ENCODE measurements around the gene RPS21.

The RPS21 gene

DNA sequence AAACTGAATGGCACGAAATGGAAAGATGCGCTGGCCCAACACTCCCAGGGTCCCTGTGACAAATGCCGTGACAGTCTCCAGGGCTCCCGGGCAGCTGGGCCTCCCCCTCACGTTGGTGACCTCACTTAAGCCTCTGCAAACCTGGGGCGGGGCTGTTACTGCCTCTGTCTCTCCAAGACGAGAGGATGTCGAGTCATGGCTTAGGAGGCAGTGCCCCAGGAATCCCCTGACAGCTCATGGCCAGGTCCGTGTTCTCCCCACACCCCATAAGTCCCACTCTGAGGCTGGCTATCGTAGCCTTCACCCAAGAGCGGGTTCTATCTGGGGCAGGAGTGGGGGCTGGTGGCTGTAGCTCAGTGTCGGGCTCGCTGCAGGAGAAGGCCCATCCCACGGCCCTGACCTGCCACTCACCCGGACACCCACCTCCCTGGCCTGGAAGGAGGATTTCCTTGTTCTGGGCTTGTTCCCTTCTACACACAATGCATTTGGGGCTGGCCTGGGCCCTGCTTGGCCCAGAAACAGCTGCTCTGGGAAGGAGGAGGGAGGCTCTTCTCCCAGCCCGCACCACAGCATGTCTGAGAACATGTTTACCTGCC lies 5.6 kb upstream of the RPS21 start:
- no peak; the same call in 1 of the 2 replicates for TF ChIP-seq POLR2AphosphoS5 (IDR thresholded peaks at IDR 0.05; ENCODE audit: low read depth, low read length)
- no peak for TF ChIP-seq FOXP2 (optimal IDR thresholded peaks at IDR 0.05; ENCODE audit: borderline replicate concordance, extremely low read depth, extremely low read length, insufficient read depth)
- TF ChIP-seq, protein P1, sequence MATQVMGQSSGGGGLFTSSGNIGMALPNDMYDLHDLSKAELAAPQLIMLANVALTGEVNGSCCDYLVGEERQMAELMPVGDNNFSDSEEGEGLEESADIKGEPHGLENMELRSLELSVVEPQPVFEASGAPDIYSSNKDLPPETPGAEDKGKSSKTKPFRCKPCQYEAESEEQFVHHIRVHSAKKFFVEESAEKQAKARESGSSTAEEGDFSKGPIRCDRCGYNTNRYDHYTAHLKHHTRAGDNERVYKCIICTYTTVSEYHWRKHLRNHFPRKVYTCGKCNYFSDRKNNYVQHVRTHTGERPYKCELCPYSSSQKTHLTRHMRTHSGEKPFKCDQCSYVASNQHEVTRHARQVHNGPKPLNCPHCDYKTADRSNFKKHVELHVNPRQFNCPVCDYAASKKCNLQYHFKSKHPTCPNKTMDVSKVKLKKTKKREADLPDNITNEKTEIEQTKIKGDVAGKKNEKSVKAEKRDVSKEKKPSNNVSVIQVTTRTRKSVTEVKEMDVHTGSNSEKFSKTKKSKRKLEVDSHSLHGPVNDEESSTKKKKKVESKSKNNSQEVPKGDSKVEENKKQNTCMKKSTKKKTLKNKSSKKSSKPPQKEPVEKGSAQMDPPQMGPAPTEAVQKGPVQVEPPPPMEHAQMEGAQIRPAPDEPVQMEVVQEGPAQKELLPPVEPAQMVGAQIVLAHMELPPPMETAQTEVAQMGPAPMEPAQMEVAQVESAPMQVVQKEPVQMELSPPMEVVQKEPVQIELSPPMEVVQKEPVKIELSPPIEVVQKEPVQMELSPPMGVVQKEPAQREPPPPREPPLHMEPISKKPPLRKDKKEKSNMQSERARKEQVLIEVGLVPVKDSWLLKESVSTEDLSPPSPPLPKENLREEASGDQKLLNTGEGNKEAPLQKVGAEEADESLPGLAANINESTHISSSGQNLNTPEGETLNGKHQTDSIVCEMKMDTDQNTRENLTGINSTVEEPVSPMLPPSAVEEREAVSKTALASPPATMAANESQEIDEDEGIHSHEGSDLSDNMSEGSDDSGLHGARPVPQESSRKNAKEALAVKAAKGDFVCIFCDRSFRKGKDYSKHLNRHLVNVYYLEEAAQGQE (IDR thresholded peaks at IDR 0.05; ENCODE audit: insufficient read depth in 1 of 2, low read depth in 2 of 2, low read length in 2 of 2) = no peak
- TF ChIP-seq TAF1 (IDR thresholded peaks at IDR 0.05; ENCODE audit: borderline replicate concordance, insufficient read depth, low read length) = no peak
- TF ChIP-seq SIN3A (IDR thresholded peaks at IDR 0.05; ENCODE audit: borderline replicate concordance, insufficient read depth, low read length) = no peak

DNA sequence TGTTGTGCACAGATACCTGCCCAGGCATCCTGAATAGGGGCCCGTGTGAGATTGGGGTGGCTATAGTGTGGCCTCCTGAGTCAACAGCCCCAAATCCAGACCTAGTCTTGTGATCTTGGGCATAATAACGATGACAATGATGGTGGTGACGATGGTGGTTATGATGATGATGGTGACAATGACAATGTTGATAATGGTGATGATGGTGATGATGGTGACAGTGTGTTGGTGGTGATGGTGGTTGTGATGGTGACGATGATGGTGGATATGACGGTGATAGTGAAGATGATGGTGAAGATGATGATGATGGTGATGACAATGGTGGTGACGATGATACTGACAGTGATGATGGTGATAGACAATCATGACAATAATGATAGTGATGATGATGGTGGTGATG lies 5.1 kb upstream of the RPS21 start:
- TF ChIP-seq FOXP2 (optimal IDR thresholded peaks at IDR 0.05; ENCODE audit: borderline replicate concordance, extremely low read depth, extremely low read length, insufficient read depth) (no peak), TAF1 (IDR thresholded peaks at IDR 0.05; ENCODE audit: borderline replicate concordance, insufficient read depth, low read length) (no peak), SIN3A (IDR thresholded peaks at IDR 0.05; ENCODE audit: borderline replicate concordance, insufficient read depth, low read length) (no peak), POLR2AphosphoS5 (IDR thresholded peaks at IDR 0.05; ENCODE audit: low read depth, low read length) (no peak)
- TF ChIP-seq, protein P1 (IDR thresholded peaks at IDR 0.05; ENCODE audit: insufficient read depth in 1 of 2, low read depth in 2 of 2, low read length in 2 of 2) = no peak

DNA sequence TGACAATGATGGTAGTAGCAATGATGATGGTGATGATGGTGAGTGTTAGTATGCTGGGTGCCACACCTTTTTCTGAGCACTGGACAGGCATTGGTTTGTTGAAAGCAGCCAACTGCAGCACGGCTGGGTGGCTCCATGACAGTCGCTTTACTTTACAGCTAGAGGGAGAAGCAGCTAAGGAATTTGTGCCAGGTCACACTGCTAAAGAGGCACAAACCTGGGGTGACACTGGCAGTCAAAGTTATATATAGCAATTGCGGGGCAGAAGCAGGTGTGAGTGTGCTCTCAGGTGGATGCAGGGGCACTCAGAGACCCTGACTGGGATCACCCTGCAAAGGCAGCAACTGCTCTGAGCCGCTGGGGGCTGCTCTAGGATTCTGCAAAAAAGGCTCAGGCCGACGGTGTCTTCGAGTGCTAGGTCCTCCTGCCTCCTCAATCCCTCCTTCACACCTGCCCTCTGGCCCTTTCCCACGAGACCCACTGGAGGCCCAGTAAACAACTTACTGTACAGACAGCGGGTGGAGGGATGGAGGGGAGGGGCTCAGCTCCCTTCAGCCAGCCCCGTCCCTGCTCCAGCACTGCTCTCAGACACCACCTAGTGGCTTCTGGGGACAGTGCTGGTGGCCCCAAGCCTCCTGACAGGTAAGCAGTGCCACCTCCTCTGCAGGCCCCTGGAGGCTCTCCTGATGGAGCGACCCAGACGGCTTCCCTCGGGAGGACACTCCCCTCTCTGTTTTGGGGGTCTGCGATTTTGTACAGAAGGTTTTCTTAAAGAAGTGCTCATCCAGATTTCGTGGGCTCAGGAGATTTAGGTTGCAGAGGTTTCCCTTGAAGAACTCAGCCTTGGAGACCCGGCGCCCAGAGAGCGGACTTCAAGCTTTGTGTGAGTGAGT lies 4.4 kb upstream of the RPS21 start:
- TF ChIP-seq POLR2AphosphoS5 (IDR thresholded peaks at IDR 0.05; ENCODE audit: low read depth, low read length) = no peak; the same call in 1 of the 2 replicates
- TF ChIP-seq, protein P1 (IDR thresholded peaks at IDR 0.05; ENCODE audit: insufficient read depth in 1 of 2, low read depth in 2 of 2, low read length in 2 of 2) = 0 out of 4 replicates have a peak, but pooled peaks of 1 of the 2 experiments have one; percentile 20

DNA sequence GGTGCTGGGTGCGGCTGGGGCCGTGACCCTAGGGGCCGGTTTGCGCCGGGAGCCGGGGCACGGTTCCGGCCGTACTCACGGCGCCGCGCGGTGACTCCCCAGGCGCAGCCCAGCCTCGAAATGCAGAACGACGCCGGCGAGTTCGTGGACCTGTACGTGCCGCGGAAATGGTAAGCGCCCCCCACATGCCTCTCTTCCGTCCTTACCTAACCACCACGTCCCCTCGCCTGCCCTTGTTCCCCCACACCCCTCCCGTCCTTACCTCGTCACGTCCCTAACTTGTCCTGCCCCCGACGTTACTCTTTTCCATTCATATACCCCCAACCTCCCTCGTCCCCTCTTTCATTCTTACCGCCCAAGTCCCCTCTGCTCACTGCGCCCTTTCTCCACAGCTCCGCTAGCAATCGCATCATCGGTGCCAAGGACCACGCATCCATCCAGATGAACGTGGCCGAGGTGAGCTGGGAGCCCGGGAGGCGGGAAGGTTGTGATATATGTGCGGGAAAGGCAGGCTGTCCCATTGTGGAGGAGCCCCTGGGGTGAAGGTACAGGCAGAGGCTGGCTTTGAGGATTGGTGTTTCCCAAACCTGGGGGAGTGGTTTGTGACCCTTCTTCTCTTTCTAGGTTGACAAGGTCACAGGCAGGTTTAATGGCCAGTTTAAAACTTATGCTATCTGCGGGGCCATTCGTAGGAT lies 463 bp downstream of the RPS21 start:
- TF ChIP-seq, protein P1 (IDR thresholded peaks at IDR 0.05; ENCODE audit: insufficient read depth in 1 of 2, low read depth in 2 of 2, low read length in 2 of 2) = no peak
- TF ChIP-seq FOXP2 (optimal IDR thresholded peaks at IDR 0.05; ENCODE audit: borderline replicate concordance, extremely low read depth, extremely low read length, insufficient read depth) (no peak), POLR2AphosphoS5 (IDR thresholded peaks at IDR 0.05; ENCODE audit: low read depth, low read length) (no peak; the same call in 1 of the 2 replicates), SIN3A (IDR thresholded peaks at IDR 0.05; ENCODE audit: borderline replicate concordance, insufficient read depth, low read length) (no peak), TAF1 (IDR thresholded peaks at IDR 0.05; ENCODE audit: borderline replicate concordance, insufficient read depth, low read length) (no peak; the same call in 1 of the 2 replicates)

All from PFSK-1 (cell line).